Heart left ventricle (tissue), 13 donors: ENCODE measurements around the gene WNT3A.

ENCODE experiments used
- CTCF ChIP-seq, 12 donors: fragments of 200-600 bp; sonication (generic) in 4 of 12; IDR thresholded peaks; one replicate each; pipeline versions ENCODE4 v1.5.0 to v1.8.0; 2018 to 2022; ENCODE audit warnings: antibody characterized with exemption in 12 of 12, mild to moderate bottlenecking in 5 of 12
- POLR2A ChIP-seq, 2 donors: fragments of 450-650 bp; IDR thresholded peaks; one replicate each; pipeline ENCODE4 v1.6.1; 2017; ENCODE audit warnings: antibody characterized with exemption in 2 of 2, mild to moderate bottlenecking in 2 of 2, moderate library complexity in 2 of 2
- donor health status: ischemic (EF 13 %, LVEDD 7.1; RV severe dilation, severe dysfunction).
- donor health status: DM: no; HTN: yes; CAD: no.
- donor health status: DM: no; HTN: no; CAD: no.
- donor health status: ischemic (EF 25% LVEDD 6.9; RV normal size, moderate dysfunction).
- donor health status: ischemic (EF 25% LVEDD 5.7; RV mildly dilated, moderate dysfunction).
- donor health status: ischemic (EF 35%, LVEDD 5.7; RV mildly dilated, moderate dysfunction).
- donor health status: nonischemic (EF 11% LVEDD 7.7; RV severe dilation, severe dysfunction).
- donor health status: DM: yes; HTN: yes; CAD: no.
- donor health status: PGD.
- donor health status: ischemic (EF 29% LVEDD 5.4; RV normal size, mild dysfunction).
- donor health status: nonischemic (EF 23%, LVEDD 6.1; RV moderate dilation, normal function).

GRCh38 chr1:228023294-228023639, 16.5 kb downstream of the WNT3A start:
- TF ChIP-seq CTCF (IDR thresholded peaks at IDR 0.05): no peak
- TF ChIP-seq POLR2A (IDR thresholded peaks at IDR 0.05): no peak
